Glutamatergic neuron (in vitro differentiated cells): ENCODE results near the gene PRICKLE3. TPM values are rescaled to one million over a fixed set of nuclear protein-coding genes. Genes with fewer than 3 reads are reported as not detected.

Source experiments
- DNase-seq: peaks from one replicate; pipeline ENCODE4 v3.0.0; 2022
- H3K27ac Mint-ChIP-seq: one replicate; pipeline ENCODE4 v1.8.0; 2020; ENCODE audit warnings: mild to moderate bottlenecking, mixed read lengths, inconsistent platforms; ENCODE audit not compliant: unreplicated experiment
- H3K27me3 Mint-ChIP-seq: one replicate; pipeline ENCODE4 v1.8.0; 2020; ENCODE audit warnings: mild to moderate bottlenecking, moderate library complexity, mixed read lengths, inconsistent platforms; ENCODE audit not compliant: unreplicated experiment
- H3K36me3 Mint-ChIP-seq: one replicate; pipeline ENCODE4 v1.8.0; 2020; ENCODE audit warnings: mild to moderate bottlenecking, mixed read lengths, inconsistent platforms; ENCODE audit not compliant: unreplicated experiment
- H3K4me1 Mint-ChIP-seq: one replicate; pipeline ENCODE4 v1.8.0; 2020; ENCODE audit warnings: mild to moderate bottlenecking, low read depth, mixed read lengths, inconsistent platforms; ENCODE audit not compliant: unreplicated experiment
- H3K4me3 Mint-ChIP-seq: one replicate; pipeline ENCODE4 v1.8.0; 2020; ENCODE audit warnings: mild to moderate bottlenecking, mixed read lengths, inconsistent platforms; ENCODE audit not compliant: unreplicated experiment
- H3K9me3 Mint-ChIP-seq: one replicate; pipeline ENCODE4 v1.8.0; 2020; ENCODE audit warnings: mild to moderate bottlenecking, moderate library complexity, mixed read lengths, inconsistent platforms; ENCODE audit not compliant: unreplicated experiment
- total RNA-seq: library from RNA; stranded (reverse); fragmentation: NEBNext Ultra II Directional; extraction: Animal tissue kit (Norgen Biotek cat#: 25700); gene quantifications from one replicate; pipeline ENCODE4 v1.2.1, GENCODE V29; 2021; ENCODE audit not compliant: unreplicated experiment
- TF ChIP-seq, protein P1 (sequence below): fragments of 200-600 bp; sonication (generic); IDR thresholded peaks from one replicate; pipeline ENCODE4 v1.5.0; 2021; ENCODE audit not compliant: partially characterized antibody, unreplicated experiment

PRICKLE3 gene
- total RNA-seq, 1 donor from 2014 or later, result 1.6 TPM

DNA sequence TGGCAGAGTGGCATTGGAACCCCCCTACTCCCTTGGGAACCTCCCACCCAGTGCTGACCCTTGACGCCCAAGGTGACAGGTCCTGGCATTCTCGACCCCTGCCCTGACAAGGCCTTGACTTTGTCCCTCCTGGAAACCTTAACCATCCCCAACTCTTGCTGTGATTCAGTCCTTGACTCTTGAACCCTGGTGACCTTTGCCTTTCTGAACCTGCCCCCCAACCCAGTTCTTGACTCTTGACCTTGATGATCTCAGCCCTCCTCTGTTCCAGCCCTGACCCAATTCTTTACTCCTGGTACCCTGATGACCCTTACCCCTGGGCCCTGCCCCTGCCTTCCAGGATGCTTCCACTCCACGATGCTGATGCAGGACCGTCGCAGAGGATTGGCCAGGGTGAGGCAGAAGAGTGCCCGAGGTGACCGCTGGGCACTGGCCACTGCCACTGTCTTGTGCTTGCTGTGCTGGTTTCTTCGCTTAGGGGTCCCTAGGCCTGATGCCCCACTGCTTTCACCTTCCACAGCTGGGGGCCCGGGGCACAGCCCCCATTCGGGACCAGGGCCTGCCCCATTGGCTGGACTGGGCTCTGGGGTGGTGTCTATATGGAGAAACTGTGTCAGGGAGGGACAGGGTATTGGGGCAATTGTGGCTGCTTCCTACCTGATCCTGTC, 45.3 kb upstream of the PRICKLE3 start:
- Mint-ChIP-seq H3K9me3 (peaks cover 7% of the 10 kb centered on the region), H3K27me3 (no peaks in the 10 kb centered on the region), H3K27ac (no peak overlapping the region), H3K36me3 (no peaks in the 10 kb centered on the region), H3K4me1 (no peaks in the 10 kb centered on the region), H3K4me3 (peak overlapping the region; percentile 74)
- DNase-seq, result no peak
- TF ChIP-seq, protein P1, sequence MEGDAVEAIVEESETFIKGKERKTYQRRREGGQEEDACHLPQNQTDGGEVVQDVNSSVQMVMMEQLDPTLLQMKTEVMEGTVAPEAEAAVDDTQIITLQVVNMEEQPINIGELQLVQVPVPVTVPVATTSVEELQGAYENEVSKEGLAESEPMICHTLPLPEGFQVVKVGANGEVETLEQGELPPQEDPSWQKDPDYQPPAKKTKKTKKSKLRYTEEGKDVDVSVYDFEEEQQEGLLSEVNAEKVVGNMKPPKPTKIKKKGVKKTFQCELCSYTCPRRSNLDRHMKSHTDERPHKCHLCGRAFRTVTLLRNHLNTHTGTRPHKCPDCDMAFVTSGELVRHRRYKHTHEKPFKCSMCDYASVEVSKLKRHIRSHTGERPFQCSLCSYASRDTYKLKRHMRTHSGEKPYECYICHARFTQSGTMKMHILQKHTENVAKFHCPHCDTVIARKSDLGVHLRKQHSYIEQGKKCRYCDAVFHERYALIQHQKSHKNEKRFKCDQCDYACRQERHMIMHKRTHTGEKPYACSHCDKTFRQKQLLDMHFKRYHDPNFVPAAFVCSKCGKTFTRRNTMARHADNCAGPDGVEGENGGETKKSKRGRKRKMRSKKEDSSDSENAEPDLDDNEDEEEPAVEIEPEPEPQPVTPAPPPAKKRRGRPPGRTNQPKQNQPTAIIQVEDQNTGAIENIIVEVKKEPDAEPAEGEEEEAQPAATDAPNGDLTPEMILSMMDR, result no peak

DNA sequence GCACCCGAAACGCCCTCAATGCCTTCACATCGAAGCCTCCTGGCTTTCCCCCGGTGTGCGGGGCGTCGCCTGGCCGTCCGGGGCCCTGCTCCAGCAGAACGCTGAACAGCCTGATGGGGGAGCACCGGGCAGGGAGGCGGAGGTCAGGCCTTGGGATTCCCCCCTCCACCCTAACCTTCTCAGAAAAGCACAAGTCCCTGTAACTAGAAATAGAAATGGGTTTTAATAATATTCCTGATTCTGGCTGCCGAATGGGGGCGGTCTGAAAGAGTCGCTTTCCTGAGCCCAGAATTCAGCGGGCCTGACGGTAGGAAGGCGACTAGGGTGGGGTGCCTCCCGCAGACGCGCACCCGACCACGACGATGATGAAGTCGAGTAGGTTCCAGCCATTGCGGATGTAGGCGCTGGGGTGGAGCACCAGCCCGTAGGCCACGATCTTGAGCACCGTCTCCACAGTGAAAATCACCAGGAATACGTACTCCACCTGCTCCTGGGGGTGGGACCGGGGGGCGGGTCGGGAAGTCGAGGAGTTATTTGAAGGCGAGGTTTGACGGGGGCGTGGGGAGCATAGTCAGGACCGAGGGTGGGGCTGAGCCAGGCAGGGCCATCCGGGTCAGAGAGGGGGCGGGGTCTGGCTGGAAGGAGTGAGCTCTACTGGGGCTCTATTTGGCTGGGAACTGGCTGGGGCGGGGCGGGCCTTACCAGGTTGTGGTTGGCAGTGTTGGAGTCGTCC, 44.5 kb upstream of the PRICKLE3 start:
- H3K9me3 Mint-ChIP-seq, result peaks cover 7% of the 10 kb centered on the region
- peak overlapping the region; percentile 52 for H3K27ac Mint-ChIP-seq
- TF ChIP-seq, protein P1, result no peak
- H3K36me3 Mint-ChIP-seq, result no peaks in the 10 kb centered on the region
- no peaks in the 10 kb centered on the region for H3K4me1 Mint-ChIP-seq
- H3K4me3 Mint-ChIP-seq, result peak overlapping the region; percentile 74
- no peaks in the 10 kb centered on the region for H3K27me3 Mint-ChIP-seq
- peak; percentile 74 for DNase-seq

DNA sequence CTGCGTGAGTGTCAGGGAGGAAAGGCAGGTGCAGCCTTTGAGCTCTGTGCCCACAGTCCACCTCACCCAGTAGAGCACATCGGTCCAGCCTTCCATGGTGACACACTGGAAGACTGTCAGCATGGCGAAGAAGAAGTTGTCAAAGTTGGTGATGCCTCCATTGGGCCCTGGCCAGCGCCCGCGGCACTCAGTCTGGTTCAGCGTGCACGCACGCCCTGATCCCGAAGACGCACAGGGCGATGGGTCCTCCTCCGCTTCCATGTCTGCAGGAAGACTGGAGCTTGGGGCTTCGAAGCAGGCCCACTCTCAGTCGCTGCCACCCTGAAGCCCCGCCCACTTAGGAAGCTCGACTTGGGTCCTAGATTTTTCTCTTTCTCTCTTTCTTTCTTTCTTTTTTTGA, 42.0 kb upstream of the PRICKLE3 start:
- Mint-ChIP-seq H3K4me3 (no peak overlapping the region), H3K9me3 (peaks cover 7% of the 10 kb centered on the region), H3K27me3 (no peaks in the 10 kb centered on the region), H3K4me1 (no peaks in the 10 kb centered on the region), H3K36me3 (no peaks in the 10 kb centered on the region), H3K27ac (no peak overlapping the region)
- TF ChIP-seq, protein P1, result no peak
- no peak for DNase-seq

DNA sequence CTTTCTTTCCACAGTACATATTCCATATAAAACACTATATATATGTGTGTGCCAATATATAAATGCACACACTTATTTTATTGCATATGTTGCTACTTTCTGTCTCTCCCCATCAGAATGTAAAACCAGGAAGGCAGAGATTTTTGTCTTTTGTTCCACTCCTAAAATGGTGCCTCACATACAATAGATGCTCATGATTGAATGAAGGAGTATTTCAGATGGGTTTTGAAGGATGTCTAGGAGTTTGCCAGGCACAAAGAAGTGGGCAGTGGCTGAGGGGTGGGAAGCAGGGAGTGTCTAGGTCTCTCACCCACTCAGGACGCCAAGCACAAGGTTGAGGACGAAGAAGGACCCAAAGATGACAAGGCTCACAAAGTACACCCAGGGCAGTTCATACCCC, 41.6 kb upstream of the PRICKLE3 start:
- H3K4me3 Mint-ChIP-seq, result no peak overlapping the region
- no peak for DNase-seq
- H3K27ac Mint-ChIP-seq, result no peak overlapping the region
- peaks cover 7% of the 10 kb centered on the region for H3K9me3 Mint-ChIP-seq
- H3K36me3 Mint-ChIP-seq, result no peaks in the 10 kb centered on the region
- no peaks in the 10 kb centered on the region for H3K27me3 Mint-ChIP-seq
- H3K4me1 Mint-ChIP-seq, result no peaks in the 10 kb centered on the region
- TF ChIP-seq, protein P1, result no peak

DNA sequence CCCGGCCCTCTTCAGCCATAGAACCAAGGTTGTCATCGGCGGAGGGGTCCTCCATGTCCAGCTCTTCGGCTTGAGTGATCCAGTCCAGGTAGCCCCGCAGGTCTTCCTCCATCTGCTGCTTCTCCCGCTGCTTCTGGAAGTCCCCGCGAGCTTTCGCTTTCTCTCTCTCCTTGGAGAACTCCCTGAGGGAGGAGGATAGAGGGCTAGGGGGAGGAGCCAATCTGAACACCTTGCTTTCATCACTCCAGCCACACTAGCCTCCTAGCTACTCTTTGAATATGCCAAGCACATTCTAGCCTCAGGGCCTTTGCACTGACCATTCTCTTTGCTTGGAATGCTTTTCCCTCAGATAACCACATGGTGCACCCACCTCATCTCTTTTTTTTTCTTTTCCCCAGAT, 40.8 kb upstream of the PRICKLE3 start:
- Mint-ChIP-seq H3K27ac (no peak overlapping the region), H3K4me1 (no peaks in the 10 kb centered on the region), H3K36me3 (no peaks in the 10 kb centered on the region), H3K9me3 (peaks cover 7% of the 10 kb centered on the region), H3K27me3 (no peaks in the 10 kb centered on the region), H3K4me3 (no peak overlapping the region)
- DNase-seq, result no peak
- TF ChIP-seq, protein P1, result no peak
